GM23248 (cell line): ENCODE measurements around the gene DNASE2.

Source experiments
- EZH2 ChIP-seq: fragments of 200-600 bp; sonication (generic); IDR thresholded peaks from 2 replicates; pipeline ENCODE4 v1.6.1; 2018; ENCODE audit warnings: antibody characterized with exemption, mild to moderate bottlenecking; ENCODE audit not compliant: insufficient read depth, poor library complexity, severe bottlenecking
- EZH2phosphoT487 ChIP-seq: fragments of 200-600 bp; sonication (generic); IDR thresholded peaks from 2 replicates; pipeline ENCODE4 v1.6.1; 2018; ENCODE audit warnings: antibody characterized with exemption, moderate library complexity, mild to moderate bottlenecking, low read depth; ENCODE audit not compliant: insufficient read depth

GRCh38 chr19:12890787-12891552 lies 9.7 kb upstream of the DNASE2 start, which contains the start of gene GCDH:
- no peak for TF ChIP-seq EZH2
- no peak for TF ChIP-seq EZH2phosphoT487
